ENCODE data around the gene PTPRD. TPM values are rescaled to one million over a fixed set of nuclear protein-coding genes. Genes with fewer than 3 reads are reported as not detected.

PTPRD gene
- total RNA-seq, 1 experiment from 2014 or later = not detected

DNA sequence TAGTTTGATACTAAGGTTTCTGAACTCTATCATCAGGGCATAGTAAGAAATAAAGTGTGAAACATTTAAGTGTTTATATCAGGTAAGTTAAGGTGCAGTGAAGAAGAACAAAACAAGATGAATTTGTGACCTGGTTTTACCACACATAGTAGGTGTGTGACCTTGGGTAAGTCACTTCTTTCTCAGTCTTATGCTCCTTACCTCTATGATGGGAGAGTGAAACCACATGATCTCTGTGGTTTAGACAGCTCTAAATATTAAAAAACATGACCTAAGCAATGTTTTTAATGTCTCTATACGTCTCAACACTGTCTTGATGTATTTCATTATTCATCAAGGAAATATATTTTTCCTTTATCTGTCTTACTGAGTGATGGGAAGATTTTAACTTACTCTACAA, 2183.6 kb downstream of the PTPRD start:
- CTCF ChIA-PET = no interaction called here
- Histone ChIP-seq H3K27ac (ENCODE audit: low read length) (no peak overlapping the region), H3K4me3 (ENCODE audit: low read depth in 2 of 2, low read length in 2 of 2) (no peak overlapping the region), H3K27me3 (ENCODE audit: control insufficient read depth, insufficient read depth, low read length) (no peaks in the 10 kb centered on the region), H3K4me1 (ENCODE audit: control insufficient read depth, insufficient read depth, low read length) (no peaks in the 10 kb centered on the region), H3K36me3 (ENCODE audit: control insufficient read depth, insufficient read depth, low read length) (no peaks in the 10 kb centered on the region), H3K9me3 (ENCODE audit: control insufficient read depth, insufficient read depth, low read depth, low read length) (no peaks in the 10 kb centered on the region)
- POLR2A ChIA-PET = no interaction called here
- no peak for TF ChIP-seq TCF7L2 (IDR thresholded peaks at IDR 0.05; ENCODE audit: low read depth, low read length)
- TF ChIP-seq, protein P1, sequence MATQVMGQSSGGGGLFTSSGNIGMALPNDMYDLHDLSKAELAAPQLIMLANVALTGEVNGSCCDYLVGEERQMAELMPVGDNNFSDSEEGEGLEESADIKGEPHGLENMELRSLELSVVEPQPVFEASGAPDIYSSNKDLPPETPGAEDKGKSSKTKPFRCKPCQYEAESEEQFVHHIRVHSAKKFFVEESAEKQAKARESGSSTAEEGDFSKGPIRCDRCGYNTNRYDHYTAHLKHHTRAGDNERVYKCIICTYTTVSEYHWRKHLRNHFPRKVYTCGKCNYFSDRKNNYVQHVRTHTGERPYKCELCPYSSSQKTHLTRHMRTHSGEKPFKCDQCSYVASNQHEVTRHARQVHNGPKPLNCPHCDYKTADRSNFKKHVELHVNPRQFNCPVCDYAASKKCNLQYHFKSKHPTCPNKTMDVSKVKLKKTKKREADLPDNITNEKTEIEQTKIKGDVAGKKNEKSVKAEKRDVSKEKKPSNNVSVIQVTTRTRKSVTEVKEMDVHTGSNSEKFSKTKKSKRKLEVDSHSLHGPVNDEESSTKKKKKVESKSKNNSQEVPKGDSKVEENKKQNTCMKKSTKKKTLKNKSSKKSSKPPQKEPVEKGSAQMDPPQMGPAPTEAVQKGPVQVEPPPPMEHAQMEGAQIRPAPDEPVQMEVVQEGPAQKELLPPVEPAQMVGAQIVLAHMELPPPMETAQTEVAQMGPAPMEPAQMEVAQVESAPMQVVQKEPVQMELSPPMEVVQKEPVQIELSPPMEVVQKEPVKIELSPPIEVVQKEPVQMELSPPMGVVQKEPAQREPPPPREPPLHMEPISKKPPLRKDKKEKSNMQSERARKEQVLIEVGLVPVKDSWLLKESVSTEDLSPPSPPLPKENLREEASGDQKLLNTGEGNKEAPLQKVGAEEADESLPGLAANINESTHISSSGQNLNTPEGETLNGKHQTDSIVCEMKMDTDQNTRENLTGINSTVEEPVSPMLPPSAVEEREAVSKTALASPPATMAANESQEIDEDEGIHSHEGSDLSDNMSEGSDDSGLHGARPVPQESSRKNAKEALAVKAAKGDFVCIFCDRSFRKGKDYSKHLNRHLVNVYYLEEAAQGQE (IDR thresholded peaks at IDR 0.05; ENCODE audit: insufficient read depth in 1 of 2, low read depth in 2 of 2, low read length in 1 of 2) = no peak
- TF ChIP-seq CTCF (IDR thresholded peaks at IDR 0.05) = no peak
- TF ChIP-seq POLR2AphosphoS5 (IDR thresholded peaks at IDR 0.05; ENCODE audit: low read depth, low read length) = no peak
- TF ChIP-seq SIN3A (IDR thresholded peaks at IDR 0.05; ENCODE audit: borderline replicate concordance, insufficient read depth, low read depth, low read length) = no peak
- no TSS peak for BruUV-seq (replicated peaks)
- ATAC-seq (no peak), DNase-seq (ENCODE audit: low read depth, low spot score) (no peak)
- intact Hi-C loops (cut with micrococcal nuclease; ENCODE audit: unreplicated experiment) (no loop called here), in situ Hi-C loops (cut with HindIII; ENCODE audit: low pct_unique_long_range_greater_than_20kb, low sequenced_read_pairs) (no loop called here)

DNA sequence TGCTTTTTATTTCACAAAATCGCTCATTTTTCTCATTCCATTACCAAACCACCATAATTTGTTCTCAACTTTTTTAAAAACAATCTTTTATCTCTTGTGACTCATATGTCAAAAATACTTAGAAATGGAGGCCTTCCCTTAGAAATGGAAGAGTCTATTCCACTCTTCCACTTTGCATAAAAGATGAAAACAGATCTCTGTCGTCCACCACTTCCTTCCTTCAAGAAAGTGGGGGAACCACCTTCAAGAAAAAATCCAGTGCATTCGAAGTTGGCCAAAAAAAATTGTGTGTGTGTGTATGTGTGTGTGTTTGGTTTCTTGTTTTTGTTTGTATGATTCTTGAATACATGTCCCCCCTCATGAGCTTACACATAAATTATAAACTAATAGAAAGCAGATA, 2184.4 kb downstream of the PTPRD start:
- in situ Hi-C loops (cut with HindIII; ENCODE audit: low pct_unique_long_range_greater_than_20kb, low sequenced_read_pairs) (no loop called here), intact Hi-C loops (cut with micrococcal nuclease; ENCODE audit: unreplicated experiment) (no loop called here)
- ChIA-PET CTCF (no interaction called here), POLR2A (no interaction called here)
- DNase-seq (ENCODE audit: low read depth, low spot score) = no peak
- Histone ChIP-seq H3K27ac (ENCODE audit: low read length) (no peak overlapping the region), H3K36me3 (ENCODE audit: control insufficient read depth, insufficient read depth, low read length) (no peaks in the 10 kb centered on the region), H3K9me3 (ENCODE audit: control insufficient read depth, insufficient read depth, low read depth, low read length) (no peaks in the 10 kb centered on the region), H3K4me3 (ENCODE audit: low read depth in 2 of 2, low read length in 2 of 2) (no peak overlapping the region), H3K27me3 (ENCODE audit: control insufficient read depth, insufficient read depth, low read length) (no peaks in the 10 kb centered on the region), H3K4me1 (ENCODE audit: control insufficient read depth, insufficient read depth, low read length) (no peaks in the 10 kb centered on the region)
- ATAC-seq = no peak
- no peak for TF ChIP-seq SIN3A (IDR thresholded peaks at IDR 0.05; ENCODE audit: borderline replicate concordance, insufficient read depth, low read depth, low read length)
- TF ChIP-seq, protein P1 (IDR thresholded peaks at IDR 0.05; ENCODE audit: insufficient read depth in 1 of 2, low read depth in 2 of 2, low read length in 1 of 2) = no peak
- no peak for TF ChIP-seq TCF7L2 (IDR thresholded peaks at IDR 0.05; ENCODE audit: low read depth, low read length)
- no peak for TF ChIP-seq CTCF (IDR thresholded peaks at IDR 0.05)
- TF ChIP-seq POLR2AphosphoS5 (IDR thresholded peaks at IDR 0.05; ENCODE audit: low read depth, low read length) = no peak
- no TSS peak for BruUV-seq (replicated peaks)
